Skeletal muscle cell (primary cell): ENCODE measurements around the gene GNB5.
"Not testable (repeated sequence)": the region's sequence is repeated elsewhere in the genome, so short reads cannot be mapped to it uniquely, and the experiment has no call there.

Experiments used
- DNase-seq: peaks from one replicate; pipeline ENCODE4 v3.0.0-alpha.2; 2010; ENCODE audit warnings: low read depth
- H3K4me3 ChIP-seq: 2 replicates; pipeline ENCODE4 v1.5.1; 2011; ENCODE audit warnings: low read depth, mild to moderate bottlenecking, control low read depth, low read length, moderate library complexity

Gene GNB5

DNA sequence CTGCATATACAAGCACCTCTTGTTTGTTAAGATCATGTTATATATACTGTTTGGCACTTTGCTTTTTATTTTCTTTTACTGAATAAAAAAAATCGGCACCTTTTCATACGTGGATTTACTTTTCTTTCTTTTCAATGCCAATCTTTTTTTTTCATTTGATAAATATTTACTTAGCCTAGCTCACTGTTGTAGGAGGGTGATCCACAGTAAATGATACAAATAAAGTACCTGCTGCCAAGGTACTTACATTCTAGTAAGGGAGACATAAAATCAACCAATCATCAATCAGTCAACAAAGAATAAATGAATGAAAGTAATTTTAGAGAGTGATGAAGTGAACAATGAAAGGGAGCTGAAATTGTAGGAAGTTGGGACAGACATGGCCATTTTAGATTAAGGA lies 18.3 kb downstream of the GNB5 start:
- no peak for DNase-seq

DNA sequence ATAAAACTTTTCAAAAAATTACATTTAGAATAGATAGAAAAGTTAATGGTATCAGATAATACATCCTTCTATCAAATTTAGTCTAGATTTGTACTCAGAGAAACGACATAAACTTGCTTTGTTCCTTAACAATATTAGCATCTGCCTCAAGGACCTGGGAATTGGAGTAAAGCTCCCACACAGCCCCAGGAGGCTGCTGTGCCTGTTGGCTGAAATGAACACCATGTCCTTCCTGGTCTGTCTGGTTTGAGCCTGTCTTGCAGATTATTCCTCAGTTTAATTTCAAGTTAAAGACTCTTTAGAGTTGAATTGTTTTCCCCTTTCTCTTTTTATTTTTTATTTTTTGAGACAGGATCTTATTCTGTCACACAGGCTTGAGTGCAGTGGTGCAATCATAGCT lies 19.4 kb downstream of the GNB5 start:
- no peak overlapping the region for H3K4me3 ChIP-seq
- no peak for DNase-seq

More for the DNA sequence above, 18.3 kb downstream of the GNB5 start:
- H3K4me3 ChIP-seq: no peak overlapping the region

DNA sequence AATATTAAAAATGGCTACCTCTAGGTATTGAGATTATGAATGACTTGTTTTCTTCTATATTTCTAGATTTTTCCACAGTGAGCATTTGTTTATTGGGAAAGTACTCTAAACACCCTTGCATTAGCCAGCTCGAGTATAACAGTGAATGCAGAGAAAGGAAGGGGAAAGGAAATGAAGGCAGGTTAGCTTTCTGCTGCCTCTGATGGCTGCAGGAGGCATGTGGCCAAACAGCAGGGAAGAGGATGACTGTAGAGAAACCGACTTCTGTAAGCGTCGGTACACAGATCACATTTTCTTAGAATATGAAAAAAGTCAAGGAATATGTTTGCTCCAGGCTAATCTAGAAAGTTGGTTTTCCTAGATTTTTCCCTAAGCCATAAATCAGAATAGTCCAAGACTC lies 19.8 kb downstream of the GNB5 start:
- no peak overlapping the region for H3K4me3 ChIP-seq
- no peak for DNase-seq

DNA sequence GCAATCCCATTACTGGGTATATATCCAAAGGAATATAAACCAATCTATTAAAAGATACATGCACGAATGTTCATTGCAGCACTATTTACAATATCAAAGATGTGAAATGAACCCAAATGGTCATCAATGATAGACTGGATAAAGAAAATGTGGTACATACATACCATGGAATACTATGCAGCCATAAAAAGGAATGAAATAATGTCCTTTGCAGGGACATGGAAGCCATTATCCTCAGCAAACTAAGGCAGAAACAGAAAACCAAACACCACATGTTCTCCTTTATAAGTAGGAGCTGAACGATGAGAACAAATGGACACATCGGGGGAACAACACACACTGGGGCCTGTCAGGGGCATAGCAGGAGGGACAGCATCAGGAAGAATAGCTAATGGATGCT lies 21.0 kb downstream of the GNB5 start:
- DNase-seq: not testable (repeated sequence)

DNA sequence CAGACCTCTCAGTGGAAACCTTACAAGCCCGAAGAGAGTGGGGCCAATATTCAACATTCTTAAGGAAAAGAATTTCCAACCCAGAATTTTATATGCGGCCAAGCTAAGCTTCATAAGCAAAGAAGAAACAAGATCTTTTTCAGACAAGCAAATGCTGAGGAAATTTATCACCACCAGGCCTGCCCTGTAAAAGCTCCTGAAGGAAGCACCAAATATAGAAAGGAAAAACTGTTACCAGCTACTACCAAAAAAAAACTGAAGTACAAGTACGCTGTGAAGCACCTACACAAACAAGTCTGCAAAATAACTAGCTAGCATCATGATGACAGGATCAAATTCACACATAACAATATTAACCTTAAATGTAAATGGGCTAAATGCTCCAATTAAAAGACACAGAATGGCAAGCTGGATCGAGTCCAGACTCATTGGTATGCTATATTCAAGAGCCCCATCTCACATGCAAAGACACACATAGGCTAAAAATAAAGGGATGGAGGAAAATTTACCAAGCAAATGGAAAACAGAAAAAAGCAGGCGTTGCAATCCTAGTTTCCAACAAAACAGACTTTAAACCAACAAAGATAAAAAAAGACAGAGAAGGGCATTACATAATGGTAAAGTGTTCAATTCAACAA lies 25.6 kb downstream of the GNB5 start:
- DNase-seq, H3K4me3 ChIP-seq: not testable (repeated sequence)

More for the DNA sequence above, 21.0 kb downstream of the GNB5 start:
- H3K4me3 ChIP-seq: not testable (repeated sequence)

DNA sequence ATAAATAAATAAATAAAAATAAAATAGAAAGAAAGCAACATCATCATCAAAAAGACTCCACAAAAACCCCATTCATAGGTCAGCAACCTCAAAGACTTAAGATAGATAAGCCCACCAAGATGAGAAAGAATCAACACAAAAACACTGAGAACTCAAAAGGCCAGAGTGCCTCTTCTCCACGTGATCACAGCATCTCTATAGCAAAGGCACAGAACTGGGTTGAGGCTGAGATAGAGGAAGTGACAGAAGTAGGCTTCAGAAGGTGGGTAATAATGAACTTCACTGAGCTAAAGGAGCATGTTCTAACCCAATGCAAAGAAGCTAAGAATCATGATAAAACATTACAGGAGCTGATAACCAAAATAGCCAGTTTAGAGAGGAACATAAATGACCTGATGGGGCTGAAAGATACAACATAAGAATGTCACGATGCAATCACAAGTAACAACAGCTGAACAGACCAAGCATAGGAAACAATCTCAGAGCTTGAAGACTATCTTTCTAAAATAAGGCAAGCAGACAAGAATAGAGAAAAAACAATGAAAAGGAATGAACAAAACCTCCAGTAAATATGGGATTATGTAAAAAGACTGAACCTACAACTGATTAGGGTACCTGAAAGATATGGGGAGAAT lies 26.4 kb downstream of the GNB5 start:
- no peak overlapping the region for H3K4me3 ChIP-seq
- DNase-seq: no peak

DNA sequence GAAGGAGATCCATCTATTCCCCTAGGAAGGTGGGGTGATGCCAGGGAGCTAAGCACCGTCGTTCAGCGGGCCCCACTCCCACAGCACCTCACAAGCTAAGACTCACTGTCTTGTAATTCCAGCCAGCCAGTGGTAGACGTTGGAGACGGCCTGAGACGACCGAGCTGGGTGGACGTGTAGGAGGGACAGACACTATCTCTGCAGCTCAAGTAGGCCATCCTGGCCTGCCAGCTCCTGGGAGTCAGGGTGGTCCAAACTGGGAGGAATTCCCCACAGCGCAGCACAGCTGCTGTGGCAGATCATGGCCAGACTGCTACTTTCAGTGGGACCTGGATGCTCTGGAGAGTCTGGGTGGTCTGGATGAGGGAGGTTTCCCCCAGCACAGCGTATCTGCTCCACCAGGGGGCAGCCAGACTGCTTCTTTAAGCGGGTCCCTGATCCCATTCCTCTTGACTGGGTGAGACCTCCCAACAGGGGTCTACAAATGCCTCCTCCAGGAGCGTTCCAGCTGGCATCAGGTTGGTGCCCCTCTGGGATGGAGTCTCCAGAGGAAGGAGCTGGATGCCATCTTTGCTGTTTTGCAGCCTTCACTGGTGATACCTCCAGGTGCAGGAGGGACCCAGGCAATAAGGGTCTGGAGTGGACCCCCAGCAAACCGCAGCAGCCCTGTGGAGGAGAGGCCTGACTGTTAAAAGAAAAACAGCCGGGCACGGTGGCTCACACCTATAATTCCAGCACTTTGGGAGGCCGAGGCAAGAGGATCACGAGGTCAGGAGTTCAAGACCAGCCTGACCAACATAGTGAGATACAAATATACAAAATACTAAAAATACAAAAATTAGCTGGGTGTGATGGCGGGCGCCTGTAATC lies 27.6 kb downstream of the GNB5 start:
- H3K4me3 ChIP-seq: no peak overlapping the region
- DNase-seq: no peak

DNA sequence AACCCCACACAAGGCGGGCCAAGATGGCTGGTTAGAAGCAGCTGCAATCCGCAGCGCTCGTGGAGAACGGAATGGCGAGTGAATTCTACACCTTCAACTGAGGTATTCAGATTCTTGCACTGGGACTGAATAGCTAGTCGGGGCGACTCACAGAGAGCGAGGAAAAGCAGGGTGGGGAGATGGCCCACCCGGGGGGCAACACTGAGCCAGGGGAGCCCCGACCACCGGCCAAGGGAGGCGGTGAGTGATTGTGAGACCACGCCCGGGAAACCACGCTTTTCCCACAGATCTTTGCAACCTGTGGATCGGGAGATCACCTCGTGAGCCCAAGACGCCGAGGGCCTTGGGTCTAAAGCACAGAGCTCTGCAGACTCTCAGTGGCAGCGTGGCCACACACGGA lies 28.3 kb downstream of the GNB5 start:
- no peak for DNase-seq
- H3K4me3 ChIP-seq: no peak overlapping the region

DNA sequence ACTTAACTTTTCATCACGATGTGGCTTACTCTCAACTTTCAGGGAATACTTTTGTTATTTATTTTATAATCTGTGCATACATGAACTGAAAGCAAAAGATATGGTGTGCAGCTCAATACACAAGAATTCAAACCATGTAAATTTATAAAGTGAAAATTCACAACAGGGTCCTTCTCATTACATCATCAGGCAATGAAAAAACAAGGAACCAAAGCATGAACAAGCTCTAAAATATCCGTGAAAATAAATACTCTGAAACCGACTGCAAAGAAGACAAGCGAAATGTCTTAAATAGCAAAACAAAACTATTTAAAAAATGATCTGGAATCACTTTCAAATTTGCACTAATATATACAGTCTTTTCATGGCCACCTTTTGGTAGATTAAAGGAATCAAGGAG lies 28.9 kb downstream of the GNB5 start:
- no peak overlapping the region for H3K4me3 ChIP-seq
- DNase-seq: no peak

DNA sequence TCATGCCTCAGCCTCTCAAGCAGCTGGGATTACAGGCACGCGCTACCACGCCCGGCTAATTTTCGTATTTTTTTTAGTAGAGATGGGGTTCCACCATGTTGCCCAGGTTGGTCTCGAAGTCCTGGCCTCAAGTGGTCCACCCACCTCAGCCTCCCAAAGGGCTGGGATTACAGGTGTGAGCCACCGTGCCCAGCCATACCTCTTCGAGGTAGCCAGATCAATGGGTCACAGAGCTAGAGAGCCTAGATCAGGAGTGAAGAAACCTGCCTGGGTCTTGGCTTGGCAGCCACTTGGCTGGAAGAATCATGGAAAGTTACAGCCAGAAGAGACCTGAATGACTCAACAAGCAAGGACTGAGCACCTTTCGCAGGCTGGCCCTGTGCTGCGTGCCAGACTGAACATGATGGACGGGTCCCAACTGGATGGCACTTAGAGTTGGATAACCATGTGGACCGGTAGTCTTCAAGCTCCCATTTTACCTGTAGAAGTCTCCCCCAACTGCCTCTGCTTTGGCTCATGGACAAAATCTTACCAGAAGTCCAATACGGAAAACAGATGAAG lies 29.7 kb downstream of the GNB5 start:
- H3K4me3 ChIP-seq: no peak overlapping the region
- DNase-seq: no peak

DNA sequence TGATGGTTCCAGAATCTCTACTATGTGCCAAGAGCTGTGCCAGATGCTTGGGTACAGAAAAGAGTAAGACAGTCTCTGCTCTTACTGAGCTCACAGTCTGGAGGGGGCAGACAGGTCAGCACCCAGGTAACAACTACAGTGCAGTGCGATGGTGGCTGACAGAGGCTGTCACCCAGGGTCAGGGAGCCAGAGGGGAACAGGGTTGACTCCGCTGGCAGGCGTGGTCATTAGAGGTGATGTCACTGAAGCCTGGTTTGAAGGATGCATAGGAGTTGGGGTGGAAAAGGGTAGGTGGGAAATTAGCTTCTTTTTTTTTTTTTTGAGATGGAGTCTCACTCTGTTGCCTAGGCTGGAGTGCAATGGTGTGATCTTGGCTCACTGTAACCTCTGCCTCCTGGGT lies 31.5 kb downstream of the GNB5 start:
- no peak overlapping the region for H3K4me3 ChIP-seq
- no peak for DNase-seq

DNA sequence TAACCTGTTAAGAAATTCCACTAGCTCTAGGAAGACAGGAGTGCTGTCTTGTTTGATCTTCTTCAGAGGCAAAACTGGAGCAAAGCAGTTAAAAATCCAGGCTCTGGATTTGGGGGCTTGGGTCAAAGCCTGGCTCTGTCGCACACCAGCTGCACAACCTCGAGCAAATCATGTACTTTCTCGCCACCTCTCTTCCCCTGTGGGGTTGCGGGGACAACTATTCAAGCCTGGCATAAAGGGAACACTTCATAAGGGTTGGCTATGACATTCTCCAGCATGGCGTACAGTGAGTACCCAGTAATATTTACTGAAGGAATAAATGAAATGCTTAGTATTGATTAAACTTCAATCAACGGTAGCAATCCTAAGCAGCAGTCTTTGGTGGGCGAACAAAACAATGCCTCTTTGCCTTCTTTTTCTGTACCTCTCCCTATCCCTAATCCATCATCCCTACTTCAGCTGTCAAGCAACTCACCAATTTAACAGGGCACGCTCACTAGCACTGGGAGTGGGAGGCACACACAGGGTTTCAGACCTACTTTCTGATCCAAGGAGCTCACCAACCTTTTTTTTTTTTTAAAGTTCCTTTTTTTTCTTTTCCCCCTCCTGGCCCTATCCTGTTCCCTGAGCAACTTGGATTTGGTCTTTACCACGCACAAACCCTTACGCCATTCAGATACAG lies 33.0 kb downstream of the GNB5 start:
- no peak overlapping the region for H3K4me3 ChIP-seq
- DNase-seq: no peak

DNA sequence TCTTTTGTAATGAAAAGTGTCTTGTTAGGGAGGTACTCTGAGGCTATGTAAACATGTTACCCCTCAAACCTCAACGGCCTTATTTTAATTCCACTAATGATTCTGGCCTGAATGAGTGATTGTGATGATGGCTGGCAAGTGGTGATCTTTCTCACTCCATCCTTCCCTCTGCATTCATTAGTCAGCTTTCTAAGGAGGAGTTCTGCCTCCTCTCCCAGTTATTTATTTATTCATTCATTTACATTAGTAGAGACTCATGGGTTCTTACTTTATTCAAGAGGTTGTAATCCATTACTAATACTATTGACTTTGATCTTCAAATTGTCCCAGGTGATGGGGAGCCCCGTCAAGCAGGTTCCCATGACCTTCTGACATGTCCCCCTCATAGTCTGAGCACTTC lies 35.3 kb downstream of the GNB5 start:
- H3K4me3 ChIP-seq: no peak overlapping the region
- no peak for DNase-seq

DNA sequence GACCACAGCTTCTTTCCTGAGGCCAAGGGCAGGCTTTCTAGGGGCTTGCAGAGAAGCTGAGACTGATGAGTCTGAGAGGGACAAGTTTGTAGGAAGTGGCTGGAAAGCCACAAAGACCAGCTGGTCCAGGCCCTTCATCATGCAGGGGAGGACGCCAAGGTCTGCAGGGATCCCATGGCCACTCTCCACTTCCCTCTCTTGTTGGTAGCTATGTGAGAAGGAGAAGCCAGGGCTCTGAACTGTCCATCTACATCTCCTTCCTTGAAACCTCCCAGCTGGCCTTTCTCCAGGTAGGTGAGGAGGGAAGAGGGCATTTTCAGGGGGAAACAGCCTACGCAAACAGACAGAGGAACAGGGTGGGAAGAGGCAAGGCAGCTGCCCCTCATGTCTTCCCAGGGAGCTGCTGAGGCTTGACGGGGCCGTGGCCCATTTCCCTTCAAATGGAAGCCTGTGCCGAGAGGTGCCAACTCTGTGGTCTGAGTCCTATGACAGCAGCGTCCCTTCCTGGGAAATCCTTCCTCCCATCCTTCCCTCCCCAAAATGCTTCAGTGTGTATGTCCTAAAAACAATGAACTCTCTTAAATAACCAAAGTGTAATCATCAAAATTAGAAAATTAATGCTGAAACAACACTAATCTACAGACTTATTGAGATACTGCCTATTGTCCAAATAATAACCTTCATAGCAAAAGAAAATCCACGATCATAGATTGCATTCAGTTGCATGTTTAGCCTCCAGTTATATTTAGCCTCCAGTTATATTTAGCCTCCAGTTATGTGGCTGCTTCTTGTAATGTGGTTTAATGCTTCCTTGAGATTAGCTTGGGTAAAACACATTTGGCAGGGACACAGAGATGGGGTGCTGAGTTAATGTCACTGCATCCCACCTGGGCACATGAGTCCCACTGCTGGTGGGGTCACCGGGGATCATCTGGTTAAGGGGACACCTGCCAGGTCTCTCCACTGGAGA lies 36.0 kb downstream of the GNB5 start:
- H3K4me3 ChIP-seq: no peak overlapping the region
- DNase-seq: no peak

DNA sequence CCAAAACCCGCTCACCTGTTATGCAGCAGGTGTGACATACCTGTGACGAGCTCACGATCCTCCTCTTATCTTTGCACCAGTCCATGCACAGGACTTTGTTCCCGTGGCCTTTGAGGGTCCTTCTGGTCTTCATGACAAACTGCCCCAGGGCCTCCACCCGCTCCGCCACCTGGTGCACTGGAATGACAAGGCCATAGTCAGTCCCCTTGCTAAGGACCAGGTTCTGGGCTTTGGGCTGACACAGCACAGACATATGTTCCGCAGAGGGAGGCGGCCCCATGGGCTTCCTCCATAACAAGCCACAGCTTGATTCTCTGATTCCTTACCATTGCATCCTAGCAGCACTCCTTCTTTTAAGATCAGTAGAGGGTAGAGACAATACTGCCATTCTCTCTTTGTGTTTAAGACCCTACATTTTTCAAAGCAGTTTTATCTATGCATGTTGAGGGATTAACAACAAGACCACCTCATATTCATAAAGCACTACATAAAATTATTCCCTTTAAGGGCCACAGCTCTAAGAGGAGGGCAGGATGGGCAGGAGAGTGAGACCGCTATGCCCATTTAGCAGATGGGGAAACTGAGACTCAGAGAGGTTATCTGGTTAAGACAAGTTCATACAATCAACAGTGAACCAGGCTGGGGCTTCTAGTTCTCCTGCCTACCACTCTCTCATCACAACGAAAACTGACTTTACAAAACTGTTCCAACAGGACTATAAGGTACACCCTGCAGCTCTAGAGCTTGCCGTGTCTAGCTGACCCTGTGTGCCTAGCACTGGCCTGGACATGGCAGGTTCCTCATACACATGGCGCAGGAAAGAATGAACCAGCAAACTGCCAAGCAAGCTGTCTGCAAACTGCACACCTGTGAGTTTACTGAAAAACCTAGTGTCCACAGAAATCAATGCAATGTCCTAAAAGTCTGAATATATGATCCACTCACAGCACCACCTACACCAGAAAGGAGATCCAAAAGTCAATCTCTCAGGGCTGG lies 37.0 kb downstream of the GNB5 start:
- no peak for DNase-seq
- H3K4me3 ChIP-seq: no peak overlapping the region

DNA sequence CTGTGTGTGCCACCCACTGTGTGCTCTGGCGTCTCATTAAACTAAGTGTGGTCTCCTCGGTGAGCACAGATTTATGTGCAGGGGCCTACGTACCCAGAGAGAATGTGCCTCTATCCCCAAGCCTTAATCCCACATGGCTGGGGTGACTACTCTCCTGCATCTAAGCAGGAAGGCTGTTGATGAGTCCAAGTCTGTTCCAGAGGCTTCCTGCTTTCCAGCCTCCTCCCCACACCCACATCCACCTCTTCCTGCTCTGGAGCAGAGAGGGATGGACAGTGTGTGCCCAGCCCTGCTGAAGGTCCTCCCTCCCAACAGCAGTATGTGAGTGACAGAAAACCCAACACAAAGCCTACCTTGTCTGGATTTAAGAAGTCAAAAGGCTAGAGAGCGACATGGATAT lies 39.8 kb downstream of the GNB5 start:
- no peak overlapping the region for H3K4me3 ChIP-seq
- no peak for DNase-seq

DNA sequence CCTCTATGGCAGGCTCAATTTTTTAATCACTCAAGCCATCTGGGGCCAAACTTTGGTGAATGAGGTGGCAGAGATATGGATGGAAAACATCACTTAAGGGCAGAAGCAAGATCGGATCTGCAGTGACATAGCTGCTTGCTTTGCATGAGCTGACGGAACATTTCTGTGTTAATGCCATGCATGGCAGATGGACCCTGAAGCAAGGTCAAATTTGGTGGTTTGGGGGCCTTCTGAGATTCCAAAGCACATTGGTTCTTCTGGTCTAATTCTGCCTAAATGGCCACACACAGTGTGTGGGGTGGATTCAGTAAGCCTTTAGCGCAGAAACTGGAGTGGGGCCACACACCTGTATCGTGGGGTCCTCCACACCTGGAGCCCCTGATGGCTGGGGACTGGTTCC lies 40.3 kb downstream of the GNB5 start:
- DNase-seq: no peak
- H3K4me3 ChIP-seq: no peak overlapping the region
